SU-DHL-6 (cell line): ENCODE measurements around the gene ARL4A.
"Not testable (repeated sequence)": the region's sequence is repeated elsewhere in the genome, so short reads cannot be mapped to it uniquely, and the experiment has no call there.

Source experiments
- H2AFZ ChIP-seq: fragments of 200-600 bp; sonication (generic); 2 replicates; pipeline ENCODE4 v1.6.1; 2014; ENCODE audit warnings: low read depth, mild to moderate bottlenecking, moderate library complexity, mixed read lengths, antibody characterized with exemption, low read length; ENCODE audit not compliant: severe bottlenecking
- H3F3A ChIP-seq: fragments of 200-600 bp; shearing (Covaris generic); 2 replicates; pipeline ENCODE4 v1.6.0; 2016; ENCODE audit warnings: antibody characterized with exemption, mild to moderate bottlenecking; ENCODE audit not compliant: insufficient read depth
- H3K27ac ChIP-seq: fragments of 200-600 bp; sonication (generic); 2 replicates; pipeline ENCODE4 v1.5.1; 2016; ENCODE audit warnings: low read depth, mild to moderate bottlenecking, low read length, moderate library complexity, mixed read lengths
- H3K27me3 ChIP-seq: fragments of 200-600 bp; sonication (generic), shearing (Covaris generic); 2 replicates; pipeline ENCODE4 v1.6.0; 2014; ENCODE audit warnings: mild to moderate bottlenecking, low read length
- H3K36me3 ChIP-seq: fragments of 200-600 bp; sonication (generic); 2 replicates; pipeline ENCODE4 v1.6.1; 2014; ENCODE audit warnings: mild to moderate bottlenecking, low read length, mixed read lengths
- H3K4me2 ChIP-seq: fragments of 300-600, 200-600 bp; shearing (Covaris generic), sonication (generic); 2 replicates; pipeline ENCODE4 v1.6.0; 2014; ENCODE audit warnings: low read length, low read depth, mild to moderate bottlenecking; ENCODE audit not compliant: poor library complexity, severe bottlenecking
- H3K4me3 ChIP-seq: fragments of 200-600 bp; sonication (generic); 2 replicates; pipeline ENCODE4 v1.5.1; 2014; ENCODE audit warnings: antibody characterized with exemption, low read length, mild to moderate bottlenecking, mixed read lengths; ENCODE audit not compliant: insufficient read depth, poor library complexity, severe bottlenecking
- H3K79me2 ChIP-seq: fragments of 200-600 bp; sonication (generic); 2 replicates; pipeline ENCODE4 v1.6.1; 2014; ENCODE audit warnings: mild to moderate bottlenecking, low read length, moderate library complexity; ENCODE audit not compliant: insufficient read depth
- H3K9ac ChIP-seq: fragments of 200-600 bp; sonication (generic); 2 replicates; pipeline ENCODE4 v1.7.0; 2014; ENCODE audit warnings: mild to moderate bottlenecking, low read length
- H3K9me2 ChIP-seq: fragments of 200-600 bp; sonication (generic); replicated peaks from 2 replicates; pipeline ENCODE4 v1.6.1; 2014; ENCODE audit warnings: low read length; ENCODE audit not compliant: insufficient read depth
- H3K9me3 ChIP-seq: fragments of 200-600 bp; sonication (generic); 2 replicates; pipeline ENCODE4 v1.6.1; 2014; ENCODE audit warnings: low read length, mixed read lengths; ENCODE audit not compliant: insufficient read depth
- H4K20me1 ChIP-seq: fragments of 200-600 bp; sonication (generic); 2 replicates; pipeline ENCODE4 v1.6.1; 2014; ENCODE audit warnings: low read depth, mild to moderate bottlenecking, antibody characterized with exemption, low read length, moderate library complexity, mixed read lengths
- EZH2phosphoT487 ChIP-seq: fragments of 200-600 bp; sonication (generic), shearing (Covaris generic); conservative IDR thresholded peaks from 2 replicates; pipeline ENCODE4 v1.6.1; 2018; ENCODE audit warnings: mild to moderate bottlenecking, antibody characterized with exemption, low read length, moderate library complexity, mixed read lengths
- TF ChIP-seq, protein P1 (sequence below): fragments of 200-600 bp; sonication (generic); IDR thresholded peaks from one replicate; pipeline ENCODE4 v1.5.1; 2017; ENCODE audit warnings: antibody characterized with exemption, mild to moderate bottlenecking, low read length, moderate library complexity; ENCODE audit not compliant: insufficient read depth, poor library complexity, severe bottlenecking

The ARL4A gene

DNA sequence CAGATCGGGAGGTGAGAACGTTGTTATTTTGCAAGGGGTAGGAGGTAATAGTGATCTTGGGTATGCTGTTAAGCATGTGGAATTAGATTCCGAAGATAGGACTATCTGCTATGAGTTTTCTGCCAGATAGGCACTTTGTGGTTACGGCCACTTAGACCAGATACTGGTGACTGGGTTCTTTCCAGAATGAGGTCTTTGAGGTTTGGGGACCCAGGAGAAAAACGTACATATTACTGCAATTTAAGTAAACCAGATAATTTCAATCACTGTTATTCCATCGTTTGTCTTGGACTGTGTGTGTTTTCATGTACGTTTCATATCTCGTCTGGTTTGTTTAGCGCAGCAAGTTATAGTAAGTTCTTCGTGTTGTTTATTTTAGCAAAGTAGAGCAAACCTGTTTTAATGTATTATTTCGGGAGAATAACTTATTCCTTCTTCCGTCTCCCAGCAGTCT is 312 bp downstream of the ARL4A start:
- no peaks in the 10 kb centered on the region for H3K79me2 ChIP-seq
- H3K36me3 ChIP-seq: no peaks in the 10 kb centered on the region
- H3K4me3 ChIP-seq: no peak overlapping the region
- H3K9me2 ChIP-seq: no peaks in the 10 kb centered on the region
- no peaks in the 10 kb centered on the region for H3F3A ChIP-seq
- no peaks in the 10 kb centered on the region for H3K9me3 ChIP-seq
- H3K4me2 ChIP-seq: no peak overlapping the region
- no peaks in the 10 kb centered on the region for H4K20me1 ChIP-seq
- no peak overlapping the region for H3K27ac ChIP-seq
- H2AFZ ChIP-seq: no peak overlapping the region
- no peak for TF ChIP-seq EZH2phosphoT487
- TF ChIP-seq, protein P1, sequence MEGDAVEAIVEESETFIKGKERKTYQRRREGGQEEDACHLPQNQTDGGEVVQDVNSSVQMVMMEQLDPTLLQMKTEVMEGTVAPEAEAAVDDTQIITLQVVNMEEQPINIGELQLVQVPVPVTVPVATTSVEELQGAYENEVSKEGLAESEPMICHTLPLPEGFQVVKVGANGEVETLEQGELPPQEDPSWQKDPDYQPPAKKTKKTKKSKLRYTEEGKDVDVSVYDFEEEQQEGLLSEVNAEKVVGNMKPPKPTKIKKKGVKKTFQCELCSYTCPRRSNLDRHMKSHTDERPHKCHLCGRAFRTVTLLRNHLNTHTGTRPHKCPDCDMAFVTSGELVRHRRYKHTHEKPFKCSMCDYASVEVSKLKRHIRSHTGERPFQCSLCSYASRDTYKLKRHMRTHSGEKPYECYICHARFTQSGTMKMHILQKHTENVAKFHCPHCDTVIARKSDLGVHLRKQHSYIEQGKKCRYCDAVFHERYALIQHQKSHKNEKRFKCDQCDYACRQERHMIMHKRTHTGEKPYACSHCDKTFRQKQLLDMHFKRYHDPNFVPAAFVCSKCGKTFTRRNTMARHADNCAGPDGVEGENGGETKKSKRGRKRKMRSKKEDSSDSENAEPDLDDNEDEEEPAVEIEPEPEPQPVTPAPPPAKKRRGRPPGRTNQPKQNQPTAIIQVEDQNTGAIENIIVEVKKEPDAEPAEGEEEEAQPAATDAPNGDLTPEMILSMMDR: no peak
- no peak overlapping the region for H3K9ac ChIP-seq
- H3K27me3 ChIP-seq: no peaks in the 10 kb centered on the region

DNA sequence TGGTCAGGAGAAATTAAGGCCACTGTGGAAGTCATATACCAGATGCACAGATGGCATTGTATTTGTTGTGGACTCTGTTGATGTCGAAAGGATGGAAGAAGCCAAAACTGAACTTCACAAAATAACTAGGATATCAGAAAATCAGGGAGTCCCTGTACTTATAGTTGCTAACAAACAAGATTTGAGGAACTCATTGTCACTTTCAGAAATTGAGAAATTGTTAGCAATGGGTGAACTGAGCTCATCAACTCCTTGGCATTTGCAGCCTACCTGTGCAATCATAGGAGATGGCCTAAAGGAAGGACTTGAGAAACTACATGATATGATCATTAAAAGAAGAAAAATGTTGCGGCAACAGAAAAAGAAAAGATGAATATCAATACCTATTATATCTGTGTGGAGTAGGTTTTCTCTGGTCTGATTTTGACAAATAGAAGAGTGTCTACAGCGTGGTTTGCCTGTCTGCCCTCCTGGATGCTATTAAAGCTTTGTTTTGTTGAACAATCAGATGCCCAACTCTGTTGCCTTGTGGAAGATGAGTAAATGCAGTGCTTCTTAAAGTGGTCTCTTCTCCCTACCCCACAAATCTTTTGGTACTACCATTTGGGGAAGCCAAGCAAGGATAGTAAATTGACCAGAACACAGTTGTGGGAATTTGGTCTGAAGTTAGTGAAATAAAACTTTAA is 1.2 kb downstream of the ARL4A start:
- H4K20me1 ChIP-seq, H3K36me3 ChIP-seq, H3F3A ChIP-seq, H3K79me2 ChIP-seq, H3K4me3 ChIP-seq, H2AFZ ChIP-seq, H3K9ac ChIP-seq, H3K27ac ChIP-seq, H3K9me3 ChIP-seq, H3K27me3 ChIP-seq, H3K9me2 ChIP-seq, H3K4me2 ChIP-seq: not testable (repeated sequence)

DNA sequence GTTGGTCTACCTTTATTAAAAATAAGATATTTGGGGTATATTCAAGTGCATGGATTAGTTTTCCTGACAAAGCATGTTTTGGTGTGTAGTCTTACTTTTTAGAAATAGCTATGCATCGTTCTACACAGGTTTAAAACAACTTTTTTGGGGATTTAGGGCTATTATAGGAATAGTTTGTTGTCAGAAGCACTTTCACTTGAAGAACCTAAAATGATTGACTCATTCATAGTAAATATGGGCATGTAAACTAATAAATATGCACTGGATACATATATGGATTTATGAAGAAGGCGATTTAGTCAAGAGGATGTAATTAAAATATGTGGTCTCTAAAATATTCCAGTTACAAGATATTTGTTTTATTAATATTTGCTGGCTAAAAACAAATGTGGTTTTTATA is 2.0 kb downstream of the ARL4A start:
- Histone ChIP-seq H3K27ac (no peak overlapping the region), H3F3A (no peaks in the 10 kb centered on the region), H4K20me1 (no peaks in the 10 kb centered on the region), H3K9me3 (no peaks in the 10 kb centered on the region), H3K4me2 (no peak overlapping the region), H3K9ac (no peak overlapping the region), H3K27me3 (no peaks in the 10 kb centered on the region), H2AFZ (no peak overlapping the region), H3K4me3 (no peak overlapping the region), H3K9me2 (no peaks in the 10 kb centered on the region), H3K79me2 (no peaks in the 10 kb centered on the region), H3K36me3 (no peaks in the 10 kb centered on the region)
- TF ChIP-seq, protein P1: no peak
- no peak for TF ChIP-seq EZH2phosphoT487

DNA sequence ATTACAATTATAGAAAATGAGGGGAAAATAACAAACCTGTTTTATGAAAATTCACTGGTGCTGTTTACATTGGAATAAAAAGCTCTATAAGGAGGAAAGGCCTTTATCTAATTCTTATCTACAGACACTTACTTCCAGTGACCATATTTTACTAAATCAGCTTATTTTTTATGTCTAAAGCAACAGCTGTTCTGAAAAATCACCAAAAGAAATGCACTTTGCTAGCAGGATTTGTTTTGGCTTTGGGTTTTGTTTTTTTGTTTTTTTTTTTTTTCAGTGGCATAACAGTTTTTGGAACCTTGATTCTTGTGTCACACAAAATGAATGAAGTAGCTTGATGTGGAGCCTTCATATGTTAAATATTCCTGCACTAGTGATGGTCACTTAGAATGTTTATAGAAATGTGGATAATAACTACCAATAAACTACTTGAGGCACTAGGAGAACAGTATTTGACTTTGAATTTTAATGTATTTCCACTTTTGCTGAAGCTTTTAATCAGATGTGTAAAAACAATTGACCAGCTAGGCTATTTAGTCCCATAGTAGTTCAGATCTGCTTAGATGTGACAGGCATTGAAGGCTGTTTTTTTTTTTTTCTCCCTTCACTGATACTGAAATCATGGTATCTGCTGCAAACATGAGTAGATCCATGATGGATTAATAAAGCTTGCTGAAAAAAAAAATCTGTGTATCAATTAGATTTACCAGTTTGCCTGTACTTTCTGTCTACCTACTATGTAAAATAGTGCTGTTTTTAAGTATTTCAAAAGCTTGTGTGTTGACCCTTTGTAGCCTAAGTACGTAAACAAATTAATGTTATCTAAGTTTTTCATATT is 2.8 kb downstream of the ARL4A start:
- H3K4me2 ChIP-seq: no peak overlapping the region
- H3F3A ChIP-seq: no peaks in the 10 kb centered on the region
- no peak overlapping the region for H3K27ac ChIP-seq
- H3K36me3 ChIP-seq: no peaks in the 10 kb centered on the region
- no peak overlapping the region for H3K4me3 ChIP-seq
- H2AFZ ChIP-seq: no peak overlapping the region
- no peaks in the 10 kb centered on the region for H3K27me3 ChIP-seq
- TF ChIP-seq, protein P1: no peak
- TF ChIP-seq EZH2phosphoT487: no peak
- no peaks in the 10 kb centered on the region for H3K9me2 ChIP-seq
- H3K9me3 ChIP-seq: no peaks in the 10 kb centered on the region
- no peaks in the 10 kb centered on the region for H4K20me1 ChIP-seq
- no peaks in the 10 kb centered on the region for H3K79me2 ChIP-seq
- no peak overlapping the region for H3K9ac ChIP-seq

DNA sequence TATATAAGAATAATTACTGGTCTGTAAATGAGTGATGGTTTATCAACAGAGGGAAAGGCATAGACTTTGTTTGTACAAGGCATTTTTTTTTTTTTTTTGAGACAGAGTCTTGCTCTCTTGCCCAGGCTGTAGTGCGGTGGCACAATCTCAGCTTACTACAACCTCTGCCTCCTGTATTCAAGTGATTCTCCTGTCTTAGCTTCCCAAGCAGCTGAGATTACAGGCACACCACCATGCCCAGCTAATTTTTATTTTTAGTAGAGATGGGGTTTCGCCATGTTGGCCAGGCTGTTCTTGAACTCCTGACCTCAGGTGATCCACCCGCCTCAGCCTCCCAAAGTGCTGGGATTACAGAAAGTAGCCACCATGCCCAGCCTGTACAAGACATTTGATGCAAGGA is 4.0 kb downstream of the ARL4A start:
- not testable (repeated sequence) for H3K9me2 ChIP-seq, H3K79me2 ChIP-seq, H3K27me3 ChIP-seq, H3F3A ChIP-seq, H3K36me3 ChIP-seq, H3K9ac ChIP-seq, H4K20me1 ChIP-seq, H3K27ac ChIP-seq, H3K9me3 ChIP-seq, H2AFZ ChIP-seq, H3K4me3 ChIP-seq, H3K4me2 ChIP-seq
